Liver (tissue), 9 donors: ENCODE measurements around the gene ZNF557. TPM values are rescaled to one million over a fixed set of nuclear protein-coding genes. Genes with fewer than 3 reads are reported as not detected.
"Not testable (repeated sequence)": the region's sequence is repeated elsewhere in the genome, so short reads cannot be mapped to it uniquely, and the experiment has no call there.

Experiments
- DNase-seq: peaks from one replicate; pipeline ENCODE4 v3.0.0-alpha.2; 2017; ENCODE audit warnings: low spot score
- H3K27ac ChIP-seq, 2 donors: one replicate each; pipeline ENCODE4 v1.7.0; 2013; ENCODE audit warnings: inconsistent platforms in 2 of 2, low read length in 2 of 2, control low read depth in 1 of 2, low read depth in 1 of 2, mild to moderate bottlenecking in 1 of 2
- H3K27me3 ChIP-seq, 4 donors: one replicate each; pipeline versions ENCODE4 v1.6.1 to v1.7.0; 2013; ENCODE audit warnings: low read length in 3 of 4, inconsistent platforms in 1 of 4, mild to moderate bottlenecking in 1 of 4, moderate library complexity in 1 of 4; ENCODE audit not compliant: control insufficient read depth in 4 of 4, insufficient read depth in 4 of 4
- H3K36me3 ChIP-seq, 4 donors: one replicate each; pipeline versions ENCODE4 v1.6.1 to v1.7.0; 2013; ENCODE audit warnings: low read length in 3 of 4, mild to moderate bottlenecking in 3 of 4, low read depth in 1 of 4, moderate library complexity in 1 of 4; ENCODE audit not compliant: control insufficient read depth in 4 of 4, insufficient read depth in 3 of 4
- H3K4me1 ChIP-seq, 4 donors: one replicate each; pipeline versions ENCODE4 v1.6.1 to v1.7.0; 2013; ENCODE audit warnings: low read length in 3 of 4, mild to moderate bottlenecking in 3 of 4, moderate library complexity in 1 of 4; ENCODE audit not compliant: control insufficient read depth in 4 of 4, insufficient read depth in 4 of 4
- H3K4me3 ChIP-seq, 3 donors: one replicate each; pipeline versions ENCODE4 v1.6.1 to v1.7.0; 2013; ENCODE audit warnings: low read length in 3 of 3, control low read depth in 1 of 3, low read depth in 1 of 3, mild to moderate bottlenecking in 1 of 3
- H3K9ac ChIP-seq, 2 donors: one replicate each; pipeline ENCODE4 v1.7.0; 2013; ENCODE audit warnings: low read length in 2 of 2, mild to moderate bottlenecking in 2 of 2, moderate library complexity in 2 of 2, control low read depth in 1 of 2, low read depth in 1 of 2
- H3K9me3 ChIP-seq, 4 donors: one replicate each; pipeline versions ENCODE4 v1.6.1 to v1.7.0; 2013; ENCODE audit warnings: low read length in 3 of 4; ENCODE audit not compliant: control insufficient read depth in 4 of 4
- EGR1 ChIP-seq, 2 donors: IDR thresholded peaks; 2 replicates each; pipeline ENCODE4 v1.6.1; 2016 to 2018; ENCODE audit warnings: antibody characterized with exemption in 2 of 2, low read depth in 2 of 2
- FOXA2 ChIP-seq: IDR thresholded peaks from 2 replicates; pipeline ENCODE4 v1.6.1; 2016; ENCODE audit warnings: antibody characterized with exemption
- GABPA ChIP-seq, 2 donors: IDR thresholded peaks in 1 of 2; conservative IDR thresholded peaks in 1 of 2; 2 replicates each; pipeline ENCODE4 v1.6.1; 2016; ENCODE audit warnings: antibody characterized with exemption in 2 of 2, mild to moderate bottlenecking in 1 of 2, moderate library complexity in 1 of 2
- NR2F2 ChIP-seq: IDR thresholded peaks from 2 replicates; pipeline ENCODE4 v1.6.1; 2016; ENCODE audit warnings: antibody characterized with exemption
- RAD21 ChIP-seq, 2 donors: IDR thresholded peaks; 2 replicates each; pipeline ENCODE4 v1.6.1; 2016; ENCODE audit warnings: antibody characterized with exemption in 2 of 2, mild to moderate bottlenecking in 2 of 2
- SP1 ChIP-seq: IDR thresholded peaks from 2 replicates; pipeline ENCODE4 v1.6.1; 2018; ENCODE audit warnings: antibody characterized with exemption, mild to moderate bottlenecking
- TAF1 ChIP-seq: conservative IDR thresholded peaks from 2 replicates; pipeline ENCODE4 v1.6.1; 2016; ENCODE audit warnings: antibody characterized with exemption, mild to moderate bottlenecking
- YY1 ChIP-seq: IDR thresholded peaks from 2 replicates; pipeline ENCODE4 v1.6.1; 2016; ENCODE audit warnings: antibody characterized with exemption, mild to moderate bottlenecking
- WGBS: extraction: QIAGEN DNeasy Blood & Tissue Kit; methylation state at CpG from one replicate; pipeline ENCODE4 v1.1.7; 2013; 5-methylcytosine and 5-hydroxymethylcytosine counted together
- polyA plus RNA-seq, 2 donors: library from polyadenylated mRNA; stranded (reverse) in 1 of 2; unstranded in 1 of 2; fragments of 200-250 nt in 1 of 2; fragments of >200 nt in 1 of 2; fragmentation: Nextera tagmentation in 1 of 2; extraction: Ambion mirVana in 1 of 2; gene quantifications; one replicate each; pipeline versions ENCODE4 v1.2.1 to v1.2.3, GENCODE V29; 2013 to 2015
- total RNA-seq, 2 donors: library from RNA; depleted of rRNA; stranded (reverse); fragments of >200 nt; gene quantifications; one replicate each; pipeline ENCODE4 v1.2.3, GENCODE V29; 2014
- TF ChIP-seq, protein P1 (sequence below): IDR thresholded peaks from 2 replicates; pipeline ENCODE4 v1.6.1; 2016; ENCODE audit warnings: antibody characterized with exemption, mild to moderate bottlenecking
- TF ChIP-seq, protein P2 (sequence below): IDR thresholded peaks from 2 replicates; pipeline ENCODE4 v1.6.1; 2016; ENCODE audit warnings: antibody characterized with exemption
- TF ChIP-seq, protein P3 (sequence below): IDR thresholded peaks from 2 replicates; pipeline ENCODE4 v1.6.1; 2016; ENCODE audit warnings: antibody characterized with exemption
- donor health status: healthy.
- donor health status: healthy.
- donor health status: healthy.
- donor health status: healthy.
- donor health status: healthy.

Gene ZNF557
- total and polyA plus RNA-seq, 4 donors = 1.4 to 6.0 (median 3.8) TPM

DNA sequence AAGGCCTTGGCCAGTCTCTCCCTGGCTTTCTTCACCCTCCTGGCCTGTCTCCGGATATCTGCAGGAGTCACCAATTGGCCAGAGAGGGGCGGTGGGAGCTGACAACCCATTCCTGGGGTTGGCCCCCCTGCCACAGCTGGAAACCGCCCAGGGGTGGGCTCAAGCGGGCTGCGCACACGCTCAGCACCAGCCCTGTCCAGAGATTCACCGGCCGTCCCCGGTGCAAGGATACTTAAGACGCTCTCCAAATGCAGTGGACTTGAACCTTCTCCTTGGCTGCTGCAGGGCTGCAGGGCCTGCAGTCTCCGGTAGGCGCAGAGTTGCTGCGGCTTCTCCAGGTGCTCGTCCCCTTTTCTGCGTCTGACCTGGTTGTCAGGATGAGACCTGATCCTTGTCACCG is 13.1 kb upstream of the ZNF557 start:
- H3K36me3 ChIP-seq = not testable (repeated sequence)

DNA sequence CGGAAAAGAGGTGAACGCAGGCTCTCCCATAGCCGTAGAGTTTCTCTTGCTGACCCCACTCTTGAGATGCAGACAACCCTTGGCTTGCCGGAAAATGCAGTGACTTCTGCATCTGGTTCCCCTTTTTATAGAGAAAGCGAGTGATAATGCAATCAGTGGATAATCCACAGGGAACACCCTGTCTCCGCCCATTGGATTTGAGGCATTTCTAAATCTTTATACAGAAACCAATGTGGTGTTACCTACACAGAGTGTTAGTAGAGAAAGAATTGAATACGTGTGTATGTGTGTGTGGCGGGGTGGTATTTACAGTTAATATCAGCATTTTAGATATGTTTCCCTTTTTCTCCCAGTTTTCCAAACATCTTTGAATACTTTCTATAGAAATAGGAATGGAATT is 10.9 kb upstream of the ZNF557 start, which contains the start of gene MBD3L3:
Gene MBD3L3, minus strand, starts transcription at position 101 of the 400 bp plus-strand sequence. Its CDS starts 71 bp downstream, at position 30.
- not testable (repeated sequence) for DNase-seq, H3K9me3 ChIP-seq, H3K27ac ChIP-seq, H3K27me3 ChIP-seq, H3K9ac ChIP-seq, H3K4me3 ChIP-seq, H3K4me1 ChIP-seq, H3K36me3 ChIP-seq
- WGBS = no CpG with 5 or more reads among the region's 8 CpGs

More for the DNA sequence above, 13.1 kb upstream of the ZNF557 start:
- not testable (repeated sequence) for H3K9me3 ChIP-seq, H3K4me3 ChIP-seq, DNase-seq, H3K9ac ChIP-seq, H3K27ac ChIP-seq, H3K4me1 ChIP-seq, H3K27me3 ChIP-seq
- 76% methylated on average over 8 of the region's 16 CpGs for WGBS

DNA sequence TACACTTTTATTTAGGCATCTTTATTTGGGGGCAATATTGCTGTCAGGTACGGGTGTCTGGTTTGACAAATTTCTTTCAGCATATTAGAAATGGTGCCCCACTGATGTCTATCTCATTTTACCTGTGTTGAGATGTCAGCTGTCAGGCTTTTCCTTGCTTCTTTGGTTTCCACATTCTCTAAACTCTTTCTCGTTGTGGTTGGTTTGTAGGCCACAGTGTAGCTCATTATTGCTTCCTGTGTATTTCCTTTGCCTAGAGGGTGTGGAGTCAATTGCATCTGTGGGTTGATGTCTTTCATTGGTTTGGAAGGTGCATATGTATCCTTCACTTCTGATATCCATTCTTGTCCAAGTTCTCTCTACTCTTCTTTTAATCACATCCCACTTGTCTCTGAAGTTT is 9.5 kb upstream of the ZNF557 start:
- H3K9ac ChIP-seq, DNase-seq, H3K36me3 ChIP-seq, H3K9me3 ChIP-seq, H3K4me1 ChIP-seq, H3K4me3 ChIP-seq, H3K27ac ChIP-seq, H3K27me3 ChIP-seq: not testable (repeated sequence)
- 67% methylated on average over 1 of the region's 2 CpGs for WGBS

DNA sequence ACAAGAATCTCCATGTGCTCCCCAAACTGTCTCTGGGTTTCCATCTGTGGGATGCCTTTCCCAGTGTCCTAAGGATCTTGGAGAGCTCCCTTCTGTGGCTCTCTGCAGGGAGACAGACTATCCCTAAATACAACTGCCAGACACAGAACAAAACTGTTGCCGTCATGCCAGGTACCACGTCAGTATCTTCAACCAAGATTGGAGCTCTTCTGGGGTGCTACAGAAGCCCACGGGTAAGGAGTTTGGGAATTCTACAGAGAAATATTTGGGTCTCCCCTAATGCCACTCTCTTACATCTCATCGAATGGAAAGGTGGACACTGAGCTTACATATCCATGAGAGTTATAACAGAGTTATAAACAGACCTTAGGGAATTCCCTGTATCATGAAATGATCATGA is 6.2 kb upstream of the ZNF557 start:
- Histone ChIP-seq H3K36me3 (no peaks in the 10 kb centered on the region), H3K27ac (no peak overlapping the region), H3K4me1 (no peaks in the 10 kb centered on the region), H3K9me3 (no peaks in the 10 kb centered on the region), H3K9ac (no peak overlapping the region), H3K4me3 (no peak overlapping the region), H3K27me3 (no peaks in the 10 kb centered on the region)
- 75% methylated on average over 4 of the region's 4 CpGs for WGBS
- no peak for TF ChIP-seq FOXA2
- no peak for DNase-seq

DNA sequence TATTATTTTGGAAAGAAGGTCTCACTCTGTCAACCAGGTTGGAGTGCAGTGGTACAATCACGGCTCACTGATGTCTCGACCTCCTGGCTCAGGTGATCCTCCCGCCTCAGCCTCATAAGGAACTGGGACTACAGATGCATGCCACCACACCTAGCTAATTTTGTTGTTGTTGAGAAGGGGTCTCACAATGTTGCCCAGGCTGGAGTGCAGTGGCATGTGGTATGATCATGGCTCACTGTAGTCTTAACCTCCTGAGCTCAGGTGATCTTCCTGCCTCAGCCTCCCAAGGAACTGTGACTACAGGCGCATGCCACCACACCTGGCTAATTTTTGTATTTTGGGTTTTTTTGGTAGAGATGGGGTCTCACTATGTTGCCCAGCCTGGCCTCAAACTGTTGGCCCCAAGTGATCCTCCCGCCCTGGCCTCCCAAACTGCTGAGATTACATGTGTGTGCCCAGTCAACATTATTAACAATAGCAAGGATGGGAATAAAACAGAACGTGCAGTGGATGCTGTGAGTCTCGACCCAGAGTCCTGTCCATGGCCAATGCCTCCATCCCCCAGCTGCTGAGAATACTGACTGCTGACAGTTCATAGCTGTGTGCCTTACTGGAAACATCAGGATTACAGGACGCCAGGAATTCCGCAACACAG is 5.6 kb upstream of the ZNF557 start:
- no peaks in the 10 kb centered on the region for H3K27me3 ChIP-seq
- H3K9ac ChIP-seq = no peak overlapping the region
- no peaks in the 10 kb centered on the region for H3K36me3 ChIP-seq
- H3K4me3 ChIP-seq = no peak overlapping the region
- no peaks in the 10 kb centered on the region for H3K9me3 ChIP-seq
- H3K27ac ChIP-seq = no peak overlapping the region
- no peak for DNase-seq
- H3K4me1 ChIP-seq = no peaks in the 10 kb centered on the region
- WGBS = 89% methylated on average over 9 of the region's 9 CpGs
- no peak for TF ChIP-seq SP1
- TF ChIP-seq, protein P1, sequence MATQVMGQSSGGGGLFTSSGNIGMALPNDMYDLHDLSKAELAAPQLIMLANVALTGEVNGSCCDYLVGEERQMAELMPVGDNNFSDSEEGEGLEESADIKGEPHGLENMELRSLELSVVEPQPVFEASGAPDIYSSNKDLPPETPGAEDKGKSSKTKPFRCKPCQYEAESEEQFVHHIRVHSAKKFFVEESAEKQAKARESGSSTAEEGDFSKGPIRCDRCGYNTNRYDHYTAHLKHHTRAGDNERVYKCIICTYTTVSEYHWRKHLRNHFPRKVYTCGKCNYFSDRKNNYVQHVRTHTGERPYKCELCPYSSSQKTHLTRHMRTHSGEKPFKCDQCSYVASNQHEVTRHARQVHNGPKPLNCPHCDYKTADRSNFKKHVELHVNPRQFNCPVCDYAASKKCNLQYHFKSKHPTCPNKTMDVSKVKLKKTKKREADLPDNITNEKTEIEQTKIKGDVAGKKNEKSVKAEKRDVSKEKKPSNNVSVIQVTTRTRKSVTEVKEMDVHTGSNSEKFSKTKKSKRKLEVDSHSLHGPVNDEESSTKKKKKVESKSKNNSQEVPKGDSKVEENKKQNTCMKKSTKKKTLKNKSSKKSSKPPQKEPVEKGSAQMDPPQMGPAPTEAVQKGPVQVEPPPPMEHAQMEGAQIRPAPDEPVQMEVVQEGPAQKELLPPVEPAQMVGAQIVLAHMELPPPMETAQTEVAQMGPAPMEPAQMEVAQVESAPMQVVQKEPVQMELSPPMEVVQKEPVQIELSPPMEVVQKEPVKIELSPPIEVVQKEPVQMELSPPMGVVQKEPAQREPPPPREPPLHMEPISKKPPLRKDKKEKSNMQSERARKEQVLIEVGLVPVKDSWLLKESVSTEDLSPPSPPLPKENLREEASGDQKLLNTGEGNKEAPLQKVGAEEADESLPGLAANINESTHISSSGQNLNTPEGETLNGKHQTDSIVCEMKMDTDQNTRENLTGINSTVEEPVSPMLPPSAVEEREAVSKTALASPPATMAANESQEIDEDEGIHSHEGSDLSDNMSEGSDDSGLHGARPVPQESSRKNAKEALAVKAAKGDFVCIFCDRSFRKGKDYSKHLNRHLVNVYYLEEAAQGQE = no peak
- TF ChIP-seq, protein P2, sequence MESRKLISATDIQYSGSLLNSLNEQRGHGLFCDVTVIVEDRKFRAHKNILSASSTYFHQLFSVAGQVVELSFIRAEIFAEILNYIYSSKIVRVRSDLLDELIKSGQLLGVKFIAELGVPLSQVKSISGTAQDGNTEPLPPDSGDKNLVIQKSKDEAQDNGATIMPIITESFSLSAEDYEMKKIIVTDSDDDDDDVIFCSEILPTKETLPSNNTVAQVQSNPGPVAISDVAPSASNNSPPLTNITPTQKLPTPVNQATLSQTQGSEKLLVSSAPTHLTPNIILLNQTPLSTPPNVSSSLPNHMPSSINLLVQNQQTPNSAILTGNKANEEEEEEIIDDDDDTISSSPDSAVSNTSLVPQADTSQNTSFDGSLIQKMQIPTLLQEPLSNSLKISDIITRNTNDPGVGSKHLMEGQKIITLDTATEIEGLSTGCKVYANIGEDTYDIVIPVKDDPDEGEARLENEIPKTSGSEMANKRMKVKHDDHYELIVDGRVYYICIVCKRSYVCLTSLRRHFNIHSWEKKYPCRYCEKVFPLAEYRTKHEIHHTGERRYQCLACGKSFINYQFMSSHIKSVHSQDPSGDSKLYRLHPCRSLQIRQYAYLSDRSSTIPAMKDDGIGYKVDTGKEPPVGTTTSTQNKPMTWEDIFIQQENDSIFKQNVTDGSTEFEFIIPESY = no peak
- TF ChIP-seq, protein P3, sequence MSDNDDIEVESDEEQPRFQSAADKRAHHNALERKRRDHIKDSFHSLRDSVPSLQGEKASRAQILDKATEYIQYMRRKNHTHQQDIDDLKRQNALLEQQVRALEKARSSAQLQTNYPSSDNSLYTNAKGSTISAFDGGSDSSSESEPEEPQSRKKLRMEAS = no peak
- TF ChIP-seq YY1 = no peak
- TF ChIP-seq NR2F2 = no peak
- no peak for TF ChIP-seq RAD21 (IDR thresholded peaks at IDR 0.05)
- TF ChIP-seq TAF1 = no peak
- no peak for TF ChIP-seq GABPA (IDR thresholded peaks at IDR 0.05 in 1 of 2, conservative IDR thresholded peaks at IDR 0.05 in 1 of 2)
- no peak for TF ChIP-seq EGR1 (IDR thresholded peaks at IDR 0.05; ENCODE audit: low read depth in 2 of 2)
